GM10266 (cell line): ENCODE data around the gene PPP1R3D.
A peak's percentile ranks its signal among the peaks of the same experiment; 100 is the strongest.

Experiments used
- DNase-seq: peaks from one replicate; pipeline ENCODE4 v3.0.0; 2012; ENCODE audit errors: extremely low spot score
- TF ChIP-seq, protein P1 (sequence below): IDR thresholded peaks from 2 replicates; pipeline ENCODE4 v1.5.1; 2012; ENCODE audit warnings: mild to moderate bottlenecking, low read depth; ENCODE audit not compliant: control insufficient read depth, insufficient read depth; ENCODE audit errors: missing control alignments

PPP1R3D gene

DNA sequence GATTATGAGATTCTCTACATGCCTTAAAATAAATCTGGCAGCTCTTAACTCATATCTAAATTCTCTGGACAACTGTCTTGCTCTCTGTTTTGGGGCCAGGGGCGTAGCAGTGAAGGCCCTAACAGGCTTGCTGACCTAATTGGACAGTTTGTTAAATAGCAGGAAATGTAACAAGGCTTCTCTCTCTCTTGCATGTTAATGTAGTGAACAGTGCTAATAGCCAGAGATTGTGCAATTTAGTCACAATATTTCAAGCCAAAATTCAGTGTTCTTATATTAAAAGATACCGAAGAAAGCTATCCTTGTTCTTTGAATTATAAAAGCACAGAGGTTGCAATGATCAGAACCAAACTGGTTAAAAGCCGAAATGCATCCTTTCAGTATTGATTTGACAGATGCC lies 3.0 kb downstream of the PPP1R3D start:
- no peak for DNase-seq
- TF ChIP-seq, protein P1, sequence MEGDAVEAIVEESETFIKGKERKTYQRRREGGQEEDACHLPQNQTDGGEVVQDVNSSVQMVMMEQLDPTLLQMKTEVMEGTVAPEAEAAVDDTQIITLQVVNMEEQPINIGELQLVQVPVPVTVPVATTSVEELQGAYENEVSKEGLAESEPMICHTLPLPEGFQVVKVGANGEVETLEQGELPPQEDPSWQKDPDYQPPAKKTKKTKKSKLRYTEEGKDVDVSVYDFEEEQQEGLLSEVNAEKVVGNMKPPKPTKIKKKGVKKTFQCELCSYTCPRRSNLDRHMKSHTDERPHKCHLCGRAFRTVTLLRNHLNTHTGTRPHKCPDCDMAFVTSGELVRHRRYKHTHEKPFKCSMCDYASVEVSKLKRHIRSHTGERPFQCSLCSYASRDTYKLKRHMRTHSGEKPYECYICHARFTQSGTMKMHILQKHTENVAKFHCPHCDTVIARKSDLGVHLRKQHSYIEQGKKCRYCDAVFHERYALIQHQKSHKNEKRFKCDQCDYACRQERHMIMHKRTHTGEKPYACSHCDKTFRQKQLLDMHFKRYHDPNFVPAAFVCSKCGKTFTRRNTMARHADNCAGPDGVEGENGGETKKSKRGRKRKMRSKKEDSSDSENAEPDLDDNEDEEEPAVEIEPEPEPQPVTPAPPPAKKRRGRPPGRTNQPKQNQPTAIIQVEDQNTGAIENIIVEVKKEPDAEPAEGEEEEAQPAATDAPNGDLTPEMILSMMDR = no peak

DNA sequence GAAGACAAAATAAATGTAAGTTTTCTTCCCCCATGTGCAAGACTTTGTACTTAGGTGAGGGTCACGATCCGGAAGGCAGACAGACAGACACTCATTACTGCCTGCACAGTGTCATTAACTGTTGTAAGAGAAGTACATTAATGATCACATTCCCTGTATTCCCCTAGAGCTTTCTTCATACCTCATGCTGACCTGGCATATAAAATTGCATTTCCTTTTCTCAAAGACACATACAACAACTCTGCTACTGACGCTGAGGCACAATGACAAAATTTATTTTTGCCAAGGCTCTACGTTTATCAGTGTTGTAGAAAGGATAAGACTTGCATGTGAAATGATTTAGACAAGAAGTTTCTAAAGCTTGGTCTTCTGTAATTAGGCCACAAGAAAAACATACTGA lies 3.7 kb downstream of the PPP1R3D start:
- no peak for DNase-seq
- TF ChIP-seq, protein P1 = no peak

DNA sequence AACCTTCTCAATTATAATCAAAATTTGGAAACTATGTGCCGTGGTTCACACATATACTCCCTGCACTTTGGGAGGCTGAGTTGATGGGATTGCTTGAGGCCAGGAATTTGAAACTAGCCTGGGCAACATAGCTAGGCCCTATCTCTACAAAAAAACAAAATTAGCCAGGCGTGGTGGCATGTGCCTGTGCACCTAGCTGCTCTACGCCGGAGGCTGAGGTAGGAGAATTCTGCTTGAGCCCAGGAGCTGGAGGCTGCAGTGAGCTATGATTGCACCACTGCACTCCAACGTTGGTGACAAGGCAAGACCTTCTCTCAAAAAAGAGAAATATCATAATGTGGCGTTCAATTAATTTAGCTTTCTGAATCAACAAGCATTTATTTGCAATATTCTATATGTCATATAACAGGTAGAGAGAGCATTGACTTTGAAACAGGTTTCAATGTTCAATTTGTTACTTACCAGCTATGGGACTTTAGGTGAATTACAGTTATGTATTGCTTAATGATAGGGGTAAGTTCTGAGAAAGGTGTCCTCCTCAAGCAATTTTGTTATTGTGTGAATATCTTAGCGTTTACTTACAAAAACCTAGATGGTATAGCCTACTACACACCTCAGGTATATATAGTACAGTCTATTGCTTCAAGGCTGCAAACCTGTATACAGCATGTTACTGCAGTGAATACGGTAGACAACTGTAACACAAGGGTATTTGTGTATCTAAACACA lies 4.5 kb downstream of the PPP1R3D start:
- DNase-seq = no peak

DNA sequence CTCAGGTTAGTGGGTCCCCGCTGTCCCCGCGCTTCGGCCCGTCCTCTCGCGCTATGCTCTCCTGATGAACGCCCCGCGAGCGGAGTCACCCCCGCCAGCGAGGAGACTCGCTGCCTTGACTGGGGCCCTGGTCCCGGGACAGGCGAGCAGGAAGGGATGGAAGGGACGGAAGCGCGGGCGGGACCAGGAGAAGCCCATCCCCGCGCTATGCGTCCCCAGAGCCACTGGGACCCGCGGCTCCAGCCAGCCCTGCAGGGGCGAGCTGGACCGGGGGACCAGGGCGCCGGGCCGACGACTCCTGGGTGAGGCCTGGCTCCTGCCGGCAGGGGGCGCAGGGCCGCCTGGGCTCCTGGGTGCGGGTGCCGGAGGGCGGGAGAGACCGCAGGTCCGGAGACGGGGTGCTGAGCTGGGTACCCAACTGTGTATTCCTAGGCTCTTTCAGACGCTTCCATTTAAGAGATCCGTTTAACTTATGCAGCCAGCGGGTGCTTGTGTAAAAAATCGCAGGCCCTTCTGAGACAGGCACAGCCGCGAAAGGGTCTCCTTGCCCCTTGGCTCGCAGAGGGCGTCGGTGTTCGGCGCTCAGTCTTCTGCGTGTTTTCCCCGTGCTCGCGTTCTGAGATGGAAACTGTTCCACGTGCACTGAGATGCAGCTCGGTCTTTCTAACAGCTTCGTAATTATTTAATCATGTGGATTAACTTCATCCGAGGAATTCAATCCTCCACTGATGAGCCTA lies 6.1 kb downstream of the PPP1R3D start:
- DNase-seq = peak; percentile 91
- TF ChIP-seq, protein P1 = peak; percentile 94

More for the DNA sequence above, 4.5 kb downstream of the PPP1R3D start:
- TF ChIP-seq, protein P1 = no peak

DNA sequence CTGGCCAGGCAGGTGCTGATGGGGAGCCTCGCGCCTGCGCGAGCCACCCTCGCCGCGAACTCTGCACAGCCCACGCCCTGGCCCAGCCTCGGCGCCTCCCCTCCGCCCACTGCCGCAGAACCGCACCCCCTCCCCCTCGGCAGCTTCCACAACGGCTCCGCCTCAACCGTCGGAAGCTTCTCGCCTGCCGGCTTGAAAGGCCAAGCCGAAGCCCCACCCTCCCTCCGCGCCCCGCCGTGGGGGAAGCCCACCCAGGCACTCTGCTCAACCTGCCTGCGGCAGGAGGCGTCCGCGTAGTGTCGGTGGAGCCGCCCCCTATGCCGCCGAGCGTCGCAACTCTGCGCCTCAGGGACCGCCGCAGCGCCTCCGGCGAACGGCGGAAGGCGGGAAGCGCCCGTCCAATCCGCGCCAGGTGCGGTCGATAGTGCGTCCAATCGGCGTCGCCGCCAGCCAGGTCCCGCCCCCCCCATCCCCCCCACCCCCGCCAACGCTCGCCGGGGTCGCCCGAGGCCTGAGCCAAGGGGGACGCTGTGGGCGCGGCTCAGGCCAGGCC lies 6.7 kb downstream of the PPP1R3D start, which contains the start of gene SYCP2:
Gene SYCP2, minus strand, starts transcription at position 342 of the 553 bp plus-strand sequence. CDS start 11,224 bp downstream, outside the sequence.
- TF ChIP-seq, protein P1 = no peak
- no peak for DNase-seq

DNA sequence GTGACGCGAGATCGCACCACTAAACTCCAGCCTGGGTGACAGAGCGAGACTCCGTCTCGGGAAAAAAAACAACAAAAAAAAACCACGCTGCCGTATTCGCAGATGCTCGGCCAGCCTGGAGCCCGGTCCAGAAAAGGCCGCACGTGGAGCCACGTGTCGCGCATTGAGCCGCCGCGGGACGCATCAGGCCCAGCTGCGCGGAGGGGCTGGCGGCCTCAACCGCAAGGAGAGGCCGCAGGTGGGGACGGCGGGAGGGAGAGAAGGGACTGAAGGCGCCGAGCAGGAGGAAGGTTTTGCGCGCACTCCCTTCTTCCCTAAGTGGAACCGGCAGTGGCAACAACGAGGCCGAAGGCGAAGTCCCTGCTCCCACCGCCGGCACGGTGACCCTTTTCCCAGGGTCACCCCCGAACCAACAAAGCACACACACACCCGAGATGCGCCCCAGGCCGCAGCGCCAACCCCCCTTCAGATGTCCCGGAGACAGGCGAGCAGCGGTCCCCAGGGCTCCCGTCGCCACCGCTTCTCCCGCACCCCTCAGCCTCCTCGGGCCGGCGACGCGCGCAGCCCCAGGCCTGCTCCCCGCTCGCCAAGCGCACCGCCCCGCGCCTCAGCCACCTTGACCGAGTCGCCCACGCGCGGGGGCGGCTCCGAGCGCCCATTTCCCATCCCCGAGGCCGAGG lies 7.3 kb downstream of the PPP1R3D start:
- DNase-seq = no peak
- TF ChIP-seq, protein P1 = no peak
